Ovary (tissue), 3 donors: ENCODE data around the gene COL8A1.

Experiments used
- CTCF ChIP-seq, 3 donors: fragments of 450-650 bp in 2 of 3; fragments of 200-600 bp in 1 of 3; IDR thresholded peaks; one replicate each; pipeline versions ENCODE4 v1.5.1 to v1.8.0; 2016 to 2022; ENCODE audit warnings: antibody characterized with exemption in 3 of 3, mild to moderate bottlenecking in 1 of 3
- EP300 ChIP-seq: sonication (generic); formaldehyde crosslinking; IDR thresholded peaks from one replicate; pipeline ENCODE4 v1.6.1; 2017; ENCODE audit warnings: antibody characterized with exemption
- POLR2A ChIP-seq: fragments of 450-650 bp; IDR thresholded peaks from one replicate; pipeline ENCODE4 v1.6.1; 2017; ENCODE audit warnings: antibody characterized with exemption, mild to moderate bottlenecking, moderate library complexity
- donor health status: DM: no; HTN: no; CAD: no.

GRCh38 chr3:99686469-99686868, 48.1 kb downstream of the COL8A1 start:
- TF ChIP-seq CTCF (IDR thresholded peaks at IDR 0.05) (no peak), POLR2A (no peak), EP300 (no peak)
